ENCODE data around the gene COQ10A. TPM values are rescaled to one million over a fixed set of nuclear protein-coding genes. Genes with fewer than 3 reads are reported as not detected.

COQ10A gene
- total and polyA plus RNA-seq, 9 of the 15 experiments (the other 6 are each of a cell fraction or from before 2014, with no cell fraction given), result 3.1 to 26.4 (median 12.7) TPM

DNA sequence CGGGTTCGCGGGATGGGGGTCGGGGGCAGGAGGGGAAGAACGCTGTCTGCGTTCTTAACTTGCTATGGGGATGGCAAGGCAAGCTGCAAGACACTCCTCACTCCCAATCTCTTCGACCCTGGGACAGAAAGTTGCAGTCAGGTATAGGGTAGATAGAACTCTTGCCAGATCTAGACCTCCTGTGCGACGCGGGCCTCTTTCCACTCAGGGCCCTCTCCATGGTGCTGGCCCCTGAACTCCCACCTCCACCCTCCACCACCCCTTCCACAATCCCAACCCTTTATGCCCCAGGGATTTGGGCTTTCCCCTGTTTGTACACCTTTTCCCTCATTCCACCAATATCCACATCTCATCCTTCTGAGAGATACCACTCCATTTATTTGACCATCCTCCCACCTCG, 41.8 kb upstream of the COQ10A start (continued):
- TF ChIP-seq, protein P1, sequence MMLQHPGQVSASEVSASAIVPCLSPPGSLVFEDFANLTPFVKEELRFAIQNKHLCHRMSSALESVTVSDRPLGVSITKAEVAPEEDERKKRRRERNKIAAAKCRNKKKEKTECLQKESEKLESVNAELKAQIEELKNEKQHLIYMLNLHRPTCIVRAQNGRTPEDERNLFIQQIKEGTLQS (IDR thresholded peaks at IDR 0.05), result no peak
- TF ChIP-seq, protein P1 (CRISPR knock-in tag; conservative IDR thresholded peaks at IDR 0.05), result no peak
- TF ChIP-seq FOXJ2 (tag; IDR thresholded peaks at IDR 0.05) (no peak), CCAR2 (IDR thresholded peaks at IDR 0.05; ENCODE audit: low read depth, low read length) (no peak), NRF1 (conservative IDR thresholded peaks at IDR 0.05 in 1 of 2, IDR thresholded peaks at IDR 0.05 in 1 of 2) (no peak), RBBP5 (IDR thresholded peaks at IDR 0.05; ENCODE audit: borderline replicate concordance, insufficient read depth, low read length, poor library complexity, severe bottlenecking) (no peak), MIER1 (IDR thresholded peaks at IDR 0.05; ENCODE audit: low read depth) (peak; percentile 81; the same call in 1 of the 2 replicates), EHMT2 (IDR thresholded peaks at IDR 0.05) (peak; percentile 94), ZNF696 (CRISPR knock-in tag; conservative IDR thresholded peaks at IDR 0.05) (no peak), NCOA1 (IDR thresholded peaks at IDR 0.05; ENCODE audit: low read depth) (no peak), ZNF197 (CRISPR knock-in tag; IDR thresholded peaks at IDR 0.05; ENCODE audit: low read depth) (0 out of 2 replicates have a peak, but pooled peaks have one; percentile 22), ZNF140 (CRISPR knock-in tag; IDR thresholded peaks at IDR 0.05) (no peak), PHF8 (IDR thresholded peaks at IDR 0.05; ENCODE audit: borderline replicate concordance, low read length) (no peak)
- TF ChIP-seq, protein P2, sequence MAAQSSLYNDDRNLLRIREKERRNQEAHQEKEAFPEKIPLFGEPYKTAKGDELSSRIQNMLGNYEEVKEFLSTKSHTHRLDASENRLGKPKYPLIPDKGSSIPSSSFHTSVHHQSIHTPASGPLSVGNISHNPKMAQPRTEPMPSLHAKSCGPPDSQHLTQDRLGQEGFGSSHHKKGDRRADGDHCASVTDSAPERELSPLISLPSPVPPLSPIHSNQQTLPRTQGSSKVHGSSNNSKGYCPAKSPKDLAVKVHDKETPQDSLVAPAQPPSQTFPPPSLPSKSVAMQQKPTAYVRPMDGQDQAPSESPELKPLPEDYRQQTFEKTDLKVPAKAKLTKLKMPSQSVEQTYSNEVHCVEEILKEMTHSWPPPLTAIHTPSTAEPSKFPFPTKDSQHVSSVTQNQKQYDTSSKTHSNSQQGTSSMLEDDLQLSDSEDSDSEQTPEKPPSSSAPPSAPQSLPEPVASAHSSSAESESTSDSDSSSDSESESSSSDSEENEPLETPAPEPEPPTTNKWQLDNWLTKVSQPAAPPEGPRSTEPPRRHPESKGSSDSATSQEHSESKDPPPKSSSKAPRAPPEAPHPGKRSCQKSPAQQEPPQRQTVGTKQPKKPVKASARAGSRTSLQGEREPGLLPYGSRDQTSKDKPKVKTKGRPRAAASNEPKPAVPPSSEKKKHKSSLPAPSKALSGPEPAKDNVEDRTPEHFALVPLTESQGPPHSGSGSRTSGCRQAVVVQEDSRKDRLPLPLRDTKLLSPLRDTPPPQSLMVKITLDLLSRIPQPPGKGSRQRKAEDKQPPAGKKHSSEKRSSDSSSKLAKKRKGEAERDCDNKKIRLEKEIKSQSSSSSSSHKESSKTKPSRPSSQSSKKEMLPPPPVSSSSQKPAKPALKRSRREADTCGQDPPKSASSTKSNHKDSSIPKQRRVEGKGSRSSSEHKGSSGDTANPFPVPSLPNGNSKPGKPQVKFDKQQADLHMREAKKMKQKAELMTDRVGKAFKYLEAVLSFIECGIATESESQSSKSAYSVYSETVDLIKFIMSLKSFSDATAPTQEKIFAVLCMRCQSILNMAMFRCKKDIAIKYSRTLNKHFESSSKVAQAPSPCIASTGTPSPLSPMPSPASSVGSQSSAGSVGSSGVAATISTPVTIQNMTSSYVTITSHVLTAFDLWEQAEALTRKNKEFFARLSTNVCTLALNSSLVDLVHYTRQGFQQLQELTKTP (IDR thresholded peaks at IDR 0.05; ENCODE audit: low read depth in 1 of 2, partially characterized antibody in 2 of 2), result peak in 1 of 2 experiments; percentile 47
- TF ChIP-seq, protein P3, sequence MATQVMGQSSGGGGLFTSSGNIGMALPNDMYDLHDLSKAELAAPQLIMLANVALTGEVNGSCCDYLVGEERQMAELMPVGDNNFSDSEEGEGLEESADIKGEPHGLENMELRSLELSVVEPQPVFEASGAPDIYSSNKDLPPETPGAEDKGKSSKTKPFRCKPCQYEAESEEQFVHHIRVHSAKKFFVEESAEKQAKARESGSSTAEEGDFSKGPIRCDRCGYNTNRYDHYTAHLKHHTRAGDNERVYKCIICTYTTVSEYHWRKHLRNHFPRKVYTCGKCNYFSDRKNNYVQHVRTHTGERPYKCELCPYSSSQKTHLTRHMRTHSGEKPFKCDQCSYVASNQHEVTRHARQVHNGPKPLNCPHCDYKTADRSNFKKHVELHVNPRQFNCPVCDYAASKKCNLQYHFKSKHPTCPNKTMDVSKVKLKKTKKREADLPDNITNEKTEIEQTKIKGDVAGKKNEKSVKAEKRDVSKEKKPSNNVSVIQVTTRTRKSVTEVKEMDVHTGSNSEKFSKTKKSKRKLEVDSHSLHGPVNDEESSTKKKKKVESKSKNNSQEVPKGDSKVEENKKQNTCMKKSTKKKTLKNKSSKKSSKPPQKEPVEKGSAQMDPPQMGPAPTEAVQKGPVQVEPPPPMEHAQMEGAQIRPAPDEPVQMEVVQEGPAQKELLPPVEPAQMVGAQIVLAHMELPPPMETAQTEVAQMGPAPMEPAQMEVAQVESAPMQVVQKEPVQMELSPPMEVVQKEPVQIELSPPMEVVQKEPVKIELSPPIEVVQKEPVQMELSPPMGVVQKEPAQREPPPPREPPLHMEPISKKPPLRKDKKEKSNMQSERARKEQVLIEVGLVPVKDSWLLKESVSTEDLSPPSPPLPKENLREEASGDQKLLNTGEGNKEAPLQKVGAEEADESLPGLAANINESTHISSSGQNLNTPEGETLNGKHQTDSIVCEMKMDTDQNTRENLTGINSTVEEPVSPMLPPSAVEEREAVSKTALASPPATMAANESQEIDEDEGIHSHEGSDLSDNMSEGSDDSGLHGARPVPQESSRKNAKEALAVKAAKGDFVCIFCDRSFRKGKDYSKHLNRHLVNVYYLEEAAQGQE (IDR thresholded peaks at IDR 0.05; ENCODE audit: borderline replicate concordance), result peak; percentile 96
- TF ChIP-seq, protein P3 (CRISPR knock-in tag; IDR thresholded peaks at IDR 0.05; ENCODE audit: low read depth), result peak; percentile 88

Measured in K562 (cell line).